Myocyte (in vitro differentiated cells): ENCODE measurements around the gene SLC35E1. TPM values are rescaled to one million over a fixed set of nuclear protein-coding genes. Genes with fewer than 3 reads are reported as not detected.

Source experiments
- DNase-seq: peaks from one replicate; pipeline ENCODE4 v3.0.0-alpha.2; 2012; ENCODE audit warnings: low read depth
- polyA plus RNA-seq: library from polyadenylated mRNA; unstranded; fragments of >200 nt; gene quantifications from one replicate; pipeline ENCODE4 v1.2.1, GENCODE V29; 2012; ENCODE audit warnings: missing spikeins
- total RNA-seq: library from RNA; depleted of rRNA; stranded (reverse); fragments of >200 nt; gene quantifications from 2 replicates; pipeline ENCODE4 v1.2.3, GENCODE V29; 2014

Gene SLC35E1
- 33.2 and 34.5 TPM in 2 replicates for total RNA-seq
- 54.9 TPM for polyA plus RNA-seq

DNA sequence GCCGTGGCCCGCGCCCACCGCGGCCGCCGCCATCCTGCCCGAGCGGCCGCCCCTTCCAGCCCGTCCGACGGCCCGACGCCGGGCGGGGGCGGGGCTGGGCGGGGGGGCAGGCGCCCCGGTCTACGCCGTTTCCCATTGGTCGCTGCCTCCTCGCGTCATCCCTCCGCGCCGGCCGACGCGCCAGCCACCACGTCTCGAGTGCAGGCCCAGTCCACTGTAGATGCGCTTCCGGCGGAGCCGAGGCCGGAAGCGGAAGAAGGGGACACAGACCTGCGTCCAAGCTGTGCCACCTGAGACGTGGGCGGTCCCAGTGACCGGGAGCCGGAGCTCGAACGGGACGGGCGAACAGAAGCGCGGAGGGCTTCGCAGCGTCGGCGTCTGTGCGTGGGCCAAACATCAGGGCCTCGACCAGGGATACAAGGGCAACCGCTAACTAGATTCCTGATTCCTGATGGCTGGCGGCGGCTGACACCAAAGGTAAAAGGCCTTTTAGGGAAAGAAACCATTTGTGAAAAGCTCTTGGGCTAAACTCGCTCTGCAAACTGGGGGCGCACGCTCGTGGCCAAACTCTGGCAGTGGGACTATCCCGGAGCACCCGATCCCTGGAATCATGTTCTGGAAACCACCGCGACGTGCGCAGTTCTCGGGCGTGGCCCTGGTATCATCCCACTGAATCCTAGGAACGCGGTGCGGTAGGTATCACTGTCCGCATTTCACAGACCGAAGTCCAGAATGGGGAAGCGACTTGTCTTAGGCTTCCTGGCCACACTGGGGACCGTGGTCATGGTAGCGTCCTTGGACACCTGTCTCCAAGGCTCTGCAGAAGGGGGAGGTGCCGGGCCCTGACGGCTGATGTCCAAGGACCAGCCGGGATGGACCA lies at the start of gene SLC35E1:
Gene SLC35E1 (minus strand): TSS at position 84 of the 880 bp plus-strand sequence. CDS start 51 bp downstream, at position 33.
- peak; percentile 97 for DNase-seq

DNA sequence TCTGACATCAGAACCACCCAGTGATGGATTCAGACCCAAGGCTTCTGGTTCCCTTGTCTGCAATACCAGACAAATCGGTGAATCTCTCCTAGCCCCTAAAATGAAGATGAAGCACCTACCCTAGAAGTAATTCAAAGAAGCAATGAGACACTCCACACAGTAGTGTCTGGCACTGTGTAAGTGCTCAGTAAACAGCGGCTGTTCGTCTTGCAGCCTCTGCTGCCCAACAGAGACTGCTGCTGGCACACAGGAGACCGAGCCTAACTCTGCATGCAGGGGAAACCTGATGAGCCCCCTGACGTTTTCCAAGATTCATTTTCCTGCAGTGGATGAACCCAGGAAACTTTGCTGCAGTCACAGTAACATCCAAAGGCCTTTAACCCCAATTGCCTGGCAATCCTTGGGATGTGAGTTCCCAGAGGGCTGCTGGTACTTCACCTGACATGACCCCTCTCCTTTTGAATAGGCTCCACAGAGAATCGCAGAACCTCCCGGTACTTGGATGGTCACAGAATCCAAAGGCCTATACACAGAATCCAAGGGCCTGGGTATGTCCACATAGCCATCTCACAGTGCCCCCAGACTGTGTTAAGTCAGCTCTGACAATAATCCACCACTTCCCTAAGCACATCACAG lies 49.1 kb upstream of the SLC35E1 start:
- no peak for DNase-seq

DNA sequence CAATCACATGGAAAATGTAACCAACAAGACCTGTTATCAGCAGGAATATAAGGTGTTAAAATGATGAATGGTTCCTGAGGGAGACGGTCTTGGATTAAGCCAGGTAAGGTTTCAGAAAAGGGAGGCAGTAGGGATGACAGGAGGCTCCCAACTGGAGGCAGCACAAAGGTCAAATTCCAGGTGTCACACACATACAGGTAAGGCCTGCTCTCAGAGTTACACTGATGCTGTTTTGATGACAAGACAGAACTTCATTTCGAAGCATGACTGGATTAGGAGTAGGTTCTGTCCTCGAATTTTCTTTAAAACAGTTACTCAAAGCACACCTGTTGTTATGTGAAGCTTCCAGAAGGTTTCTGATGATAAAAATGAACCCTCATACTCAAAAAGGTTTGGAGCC lies 48.4 kb upstream of the SLC35E1 start:
- DNase-seq: no peak

DNA sequence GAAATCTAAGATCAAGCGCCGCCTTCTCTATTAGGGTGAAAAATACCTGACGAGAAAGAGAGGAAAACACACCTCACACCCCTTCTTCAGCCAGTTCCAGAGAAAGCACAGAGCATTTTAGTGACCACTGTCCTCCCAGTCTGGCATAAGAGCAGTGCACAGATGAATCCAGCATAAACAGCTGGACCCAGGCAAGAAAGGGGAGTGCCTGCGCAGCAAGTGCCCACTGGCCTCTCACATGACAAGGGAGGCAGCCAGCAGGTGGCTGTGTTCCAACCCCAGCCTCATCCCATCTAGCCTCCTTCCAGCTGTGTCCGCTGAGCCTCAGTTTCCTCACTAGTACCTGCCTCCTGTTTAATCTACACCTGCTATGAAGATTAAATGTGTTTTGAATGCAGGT lies 47.8 kb upstream of the SLC35E1 start:
- DNase-seq: peak; percentile 77

DNA sequence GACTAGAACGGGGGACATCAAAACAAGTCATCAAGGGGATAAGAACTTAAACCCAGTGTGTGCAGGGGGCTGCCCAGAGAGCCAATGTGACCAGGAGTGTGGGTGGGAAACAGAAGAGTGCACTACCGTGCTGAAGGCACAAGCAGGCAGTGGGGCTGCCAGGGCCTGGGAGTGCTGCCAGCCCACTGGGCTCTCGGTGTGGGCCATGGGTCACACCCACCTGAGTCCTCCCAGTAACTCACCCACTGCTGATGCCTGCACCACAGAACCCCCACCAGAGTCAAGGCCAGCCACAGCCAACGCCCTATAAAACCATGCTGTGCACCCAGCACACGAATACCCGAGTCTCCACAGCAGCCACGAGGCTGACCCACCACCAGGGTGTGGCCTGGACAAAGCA lies 47.2 kb upstream of the SLC35E1 start:
- DNase-seq: peak; percentile 90

DNA sequence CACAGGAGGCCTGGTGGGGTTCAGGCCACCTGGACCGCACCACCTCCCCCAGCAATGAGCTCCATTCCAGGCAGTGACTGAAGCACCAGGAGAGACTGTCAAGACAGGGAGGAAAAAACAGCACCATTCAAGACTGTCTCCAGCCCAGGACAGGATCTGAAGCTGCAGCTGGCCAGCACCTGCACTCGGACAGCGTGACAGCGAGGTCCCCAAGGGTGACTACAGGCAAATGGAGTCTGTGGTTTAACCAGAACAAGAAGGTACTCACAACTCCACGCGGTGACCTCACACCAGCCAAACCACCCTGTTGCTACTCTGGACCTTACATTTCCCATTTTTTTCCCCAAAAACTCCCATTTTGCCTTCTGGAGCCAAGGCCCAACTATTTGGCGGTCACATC lies 46.0 kb upstream of the SLC35E1 start:
- DNase-seq: peak; percentile 26

DNA sequence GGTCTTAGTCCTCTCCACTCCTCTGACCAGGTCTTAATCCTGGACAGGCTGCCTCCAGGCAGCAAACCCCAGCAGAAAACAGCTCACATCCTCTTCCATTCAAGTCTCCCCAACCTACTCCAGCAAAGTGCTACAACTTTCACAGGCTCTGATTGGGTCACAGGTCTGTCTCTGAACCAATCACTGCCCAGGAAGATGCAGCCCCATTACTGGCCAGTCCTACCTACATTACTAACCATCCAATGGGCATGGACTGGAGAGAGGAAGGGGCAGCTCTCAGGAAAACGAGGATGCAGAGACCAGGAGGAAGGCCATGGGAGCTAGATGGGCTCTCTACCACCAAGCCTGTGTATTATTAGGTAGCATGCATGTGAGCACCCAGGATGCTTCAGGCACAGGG lies 43.6 kb upstream of the SLC35E1 start:
- no peak for DNase-seq

DNA sequence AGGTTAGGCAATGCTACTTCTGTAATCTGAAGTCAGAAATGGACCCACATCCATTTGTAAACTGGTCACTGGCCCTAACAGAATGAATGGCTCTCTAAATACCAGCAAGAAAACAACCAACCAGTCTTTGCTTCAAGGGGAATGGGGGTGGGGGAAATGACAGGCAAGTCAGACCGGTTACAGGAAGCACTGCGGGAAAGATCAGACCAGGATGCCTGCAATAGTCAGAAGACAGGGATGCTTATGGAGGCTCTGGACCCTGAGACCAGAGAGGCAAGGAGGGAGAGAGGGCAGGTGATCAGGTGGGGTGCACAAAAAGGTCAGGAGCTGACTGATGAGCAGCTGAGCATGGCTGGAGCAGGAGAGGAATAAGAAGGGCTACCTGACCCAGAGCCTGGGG lies 42.7 kb upstream of the SLC35E1 start:
- no peak for DNase-seq

DNA sequence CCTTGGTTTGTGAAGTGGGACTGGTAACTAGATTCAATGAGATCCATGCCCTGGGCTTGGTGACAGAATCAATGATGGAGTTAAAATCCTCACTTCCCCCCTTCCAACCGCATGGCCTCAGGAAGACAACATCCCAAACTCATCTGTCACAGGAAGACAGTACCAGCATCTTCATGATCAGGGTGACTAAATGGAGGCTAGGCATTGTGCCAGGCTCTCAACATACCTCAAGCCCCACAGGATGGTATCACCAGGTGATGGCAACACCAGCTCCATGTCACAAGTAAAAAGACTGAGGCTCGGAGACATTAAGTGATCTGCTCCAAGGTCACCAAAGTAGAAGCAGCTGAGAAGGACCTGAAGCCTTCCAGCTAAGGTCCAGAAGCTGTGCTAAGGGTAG lies 41.6 kb upstream of the SLC35E1 start:
- no peak for DNase-seq

DNA sequence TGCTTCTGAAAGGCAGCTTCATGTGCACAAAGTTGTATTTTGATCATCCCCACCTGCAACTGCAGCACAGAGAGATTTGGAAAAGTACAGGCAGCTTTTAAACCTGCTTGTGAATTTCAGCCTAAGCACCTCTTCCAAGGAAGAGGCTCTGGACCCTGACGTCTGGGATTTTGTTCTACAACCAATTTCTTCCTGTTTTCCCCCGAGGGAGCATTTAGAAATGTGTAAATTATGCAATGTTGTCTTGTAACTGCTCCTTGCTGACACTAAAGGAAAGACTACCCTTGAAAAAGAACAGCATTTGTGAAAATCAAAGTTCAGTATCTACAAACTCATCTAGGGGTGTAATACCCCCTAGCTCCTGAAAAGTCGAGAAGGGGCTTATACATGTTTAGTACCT lies 40.4 kb upstream of the SLC35E1 start:
- no peak for DNase-seq

DNA sequence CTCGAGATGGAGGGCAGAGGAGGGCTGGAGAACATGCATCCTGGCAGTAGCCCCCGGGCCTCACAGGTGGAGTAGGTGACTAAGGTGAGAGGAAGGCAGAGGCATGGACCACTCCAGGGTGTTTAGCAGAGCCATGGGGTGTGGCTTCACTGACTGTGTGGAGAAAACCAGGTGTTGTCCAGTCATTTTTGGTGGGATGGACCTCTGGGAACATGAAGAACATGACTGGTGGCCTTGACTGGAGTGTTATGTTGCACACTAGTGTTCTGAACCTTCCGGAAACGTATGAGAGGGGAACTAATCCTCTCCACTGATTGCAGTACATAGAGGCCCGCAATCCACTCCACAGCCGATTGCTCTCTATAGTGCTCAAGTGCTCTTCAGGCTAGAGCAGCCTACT lies 38.9 kb upstream of the SLC35E1 start:
- no peak for DNase-seq

DNA sequence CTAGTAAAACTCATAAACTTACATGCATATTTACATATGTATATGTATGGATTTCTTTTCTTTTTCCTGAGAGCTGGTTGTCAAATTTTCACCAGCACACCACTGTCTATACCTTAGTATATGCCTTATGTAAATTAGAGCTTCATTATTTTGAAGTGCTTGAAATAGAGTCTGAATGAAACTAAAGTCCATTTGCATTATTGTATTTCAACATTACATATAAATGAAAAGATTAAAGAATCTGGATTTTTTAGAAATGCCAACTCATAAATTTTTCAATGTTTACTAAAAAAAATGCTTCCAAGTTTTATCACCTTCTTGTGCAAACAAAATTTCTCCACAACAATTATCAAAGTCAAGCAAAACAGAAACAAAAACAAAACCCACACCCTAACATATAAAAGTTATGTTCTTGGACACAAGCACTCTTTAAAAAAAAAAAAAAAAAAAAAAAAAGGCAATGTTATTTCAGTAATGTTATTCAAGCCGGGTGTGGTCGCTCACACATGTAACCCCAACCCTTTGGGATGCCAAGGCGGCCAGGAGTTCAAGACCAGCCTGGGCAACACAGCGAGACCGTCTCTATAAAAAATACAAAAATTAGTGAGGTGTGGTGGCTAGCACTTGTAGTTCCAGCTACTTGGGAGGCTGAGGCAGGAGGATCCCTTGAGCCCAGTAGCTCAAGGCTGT lies 37.4 kb upstream of the SLC35E1 start:
- no peak for DNase-seq

DNA sequence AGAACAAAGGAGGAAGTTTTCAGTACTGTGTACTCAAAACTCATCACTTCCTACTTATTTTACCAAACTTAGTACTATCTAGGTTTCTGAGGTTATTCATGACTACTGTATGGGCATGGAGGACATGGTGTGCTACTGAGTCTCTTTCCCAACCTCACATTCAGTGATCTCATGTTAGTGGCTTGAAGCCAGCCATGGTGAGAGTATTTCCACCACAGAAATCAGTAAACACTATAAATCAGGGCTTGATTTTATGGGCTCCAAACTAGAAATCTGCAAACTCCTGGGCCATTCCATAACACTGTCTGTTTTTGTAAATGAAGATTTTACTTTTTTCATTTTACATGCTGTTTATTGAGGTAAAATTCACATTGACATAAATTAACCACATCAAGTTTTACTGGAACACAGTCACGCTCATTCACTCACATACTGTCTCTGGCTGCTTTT lies 36.1 kb upstream of the SLC35E1 start:
- peak; percentile 52 for DNase-seq

DNA sequence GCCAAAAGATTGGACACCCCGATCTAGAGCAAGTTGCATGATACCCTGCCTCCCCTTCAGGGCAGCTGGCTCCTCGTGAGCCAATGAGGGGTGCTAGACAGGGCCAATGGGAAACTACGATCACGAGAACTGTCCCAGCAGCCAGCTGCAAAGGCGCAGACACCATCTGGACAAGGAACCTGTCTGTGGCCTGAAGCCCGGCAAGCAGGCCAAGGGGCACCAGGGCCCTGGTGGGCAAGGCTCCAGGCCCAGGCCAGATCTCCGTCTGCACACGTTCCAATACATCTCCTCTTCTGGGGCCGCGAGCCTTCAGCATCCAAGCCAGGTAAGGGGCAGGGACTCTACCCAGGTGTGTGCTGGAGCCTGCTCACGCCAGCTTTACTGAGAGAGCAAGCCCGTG lies 35.6 kb upstream of the SLC35E1 start:
- no peak for DNase-seq

DNA sequence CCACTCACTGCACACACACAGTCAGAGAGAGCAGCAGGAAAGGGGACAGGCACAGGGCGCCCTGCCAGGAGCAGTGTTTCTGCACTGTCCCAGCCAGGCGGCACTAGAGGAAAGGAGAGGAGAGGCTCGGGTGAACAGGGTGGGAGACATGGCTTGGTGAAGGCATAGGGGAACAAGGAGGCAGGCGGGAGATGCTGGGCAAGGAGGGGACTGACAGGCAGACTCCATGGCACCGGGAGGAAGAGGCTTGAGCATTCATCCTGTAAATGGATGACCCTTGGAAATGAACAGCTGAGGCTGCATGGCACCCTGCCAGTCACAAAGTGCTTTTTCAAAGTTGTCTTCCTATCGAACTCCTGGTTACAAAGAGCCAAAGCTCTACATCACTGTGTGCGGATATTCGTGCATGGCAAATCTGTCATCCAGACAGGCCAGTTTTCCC lies 33.4 kb upstream of the SLC35E1 start:
- DNase-seq: peak; percentile 82

DNA sequence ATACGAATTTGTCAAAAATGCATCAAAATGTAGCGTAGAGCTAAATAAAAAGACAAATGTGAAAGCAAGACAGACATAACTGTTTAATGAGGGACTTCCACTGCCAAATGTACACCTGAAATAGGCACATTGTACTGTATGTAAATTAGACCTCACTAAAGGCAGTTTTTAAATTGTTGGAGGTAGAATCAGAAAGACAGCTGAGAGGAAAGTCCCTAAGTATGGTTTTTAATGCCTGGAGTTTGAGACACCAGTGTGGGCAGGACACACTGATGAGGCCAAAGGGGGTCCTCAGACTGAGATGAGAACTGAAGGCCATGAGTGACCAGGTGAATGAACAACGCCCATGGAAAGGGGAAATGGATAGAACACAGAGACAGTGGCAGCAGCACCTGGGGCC lies 32.9 kb upstream of the SLC35E1 start:
- DNase-seq: no peak

DNA sequence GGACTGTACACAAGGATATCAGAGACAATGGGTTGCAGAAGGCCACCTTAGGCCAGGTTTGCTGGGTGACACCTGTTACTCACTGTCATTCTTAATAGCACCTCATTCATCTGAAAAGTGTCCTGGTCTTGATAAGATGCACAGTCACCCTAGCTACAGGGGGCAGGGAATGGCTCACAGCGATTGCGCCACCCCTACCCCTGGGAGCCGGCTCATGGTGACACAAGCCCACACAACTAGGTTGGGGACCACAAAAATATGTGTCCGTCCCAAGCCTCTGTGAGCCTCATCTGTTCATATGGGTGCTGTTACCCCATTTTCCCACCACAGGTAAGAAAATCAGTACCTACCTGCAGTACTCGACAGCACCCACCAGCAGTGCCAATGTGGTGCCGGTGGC lies 32.4 kb upstream of the SLC35E1 start:
- no peak for DNase-seq

DNA sequence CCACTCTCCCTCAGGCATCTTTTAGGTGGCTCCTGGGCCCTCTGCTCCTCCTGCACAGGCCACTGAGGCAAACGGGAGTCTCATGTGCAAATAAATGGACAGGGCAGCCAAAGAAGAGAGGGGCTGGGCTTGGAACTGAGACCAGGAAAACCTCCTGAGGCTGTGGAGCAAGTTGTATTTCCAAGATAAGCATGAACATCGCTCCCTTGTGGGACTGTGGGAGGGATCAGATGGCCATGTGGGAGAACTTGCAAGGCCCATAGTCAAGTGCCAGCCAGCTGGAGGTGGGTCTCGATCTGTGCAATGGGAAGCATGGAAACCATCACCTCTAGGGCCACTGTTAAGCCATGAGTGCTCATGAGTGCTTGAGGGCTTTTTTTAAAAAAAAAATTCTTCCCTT lies 30.9 kb upstream of the SLC35E1 start:
- no peak for DNase-seq

DNA sequence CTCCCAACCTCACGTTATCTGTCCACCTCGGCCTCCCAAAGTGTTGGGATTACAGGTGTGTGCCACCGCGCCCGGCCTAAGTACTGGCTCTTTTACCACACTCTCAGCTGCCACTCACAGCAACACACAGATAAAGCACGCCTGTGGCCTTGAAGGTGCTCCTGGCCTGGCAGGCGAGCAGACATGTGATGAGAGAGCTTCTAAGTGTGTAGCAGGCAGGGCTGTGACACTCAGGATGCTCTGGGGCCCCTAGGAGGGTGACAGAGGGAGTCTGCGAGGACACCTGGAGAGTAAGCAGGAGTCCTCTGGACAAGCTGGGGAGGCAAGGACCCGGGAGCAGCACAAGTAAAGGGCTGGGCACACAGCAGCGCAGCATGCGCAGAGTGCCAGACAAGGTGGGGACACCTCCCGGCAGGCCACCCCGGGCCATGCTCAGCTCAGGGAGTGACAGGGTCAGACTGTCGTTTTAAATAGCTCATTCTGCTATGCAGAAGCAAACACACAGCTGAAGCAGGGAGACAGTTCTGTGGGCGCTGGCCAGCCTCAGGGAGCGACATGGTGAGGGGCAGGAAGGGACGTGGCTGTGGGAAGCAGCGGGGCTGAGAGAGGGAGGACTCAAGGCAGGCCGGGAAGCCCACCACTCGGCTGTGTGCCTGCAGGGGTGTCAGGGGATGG lies 29.3 kb upstream of the SLC35E1 start:
- no peak for DNase-seq

DNA sequence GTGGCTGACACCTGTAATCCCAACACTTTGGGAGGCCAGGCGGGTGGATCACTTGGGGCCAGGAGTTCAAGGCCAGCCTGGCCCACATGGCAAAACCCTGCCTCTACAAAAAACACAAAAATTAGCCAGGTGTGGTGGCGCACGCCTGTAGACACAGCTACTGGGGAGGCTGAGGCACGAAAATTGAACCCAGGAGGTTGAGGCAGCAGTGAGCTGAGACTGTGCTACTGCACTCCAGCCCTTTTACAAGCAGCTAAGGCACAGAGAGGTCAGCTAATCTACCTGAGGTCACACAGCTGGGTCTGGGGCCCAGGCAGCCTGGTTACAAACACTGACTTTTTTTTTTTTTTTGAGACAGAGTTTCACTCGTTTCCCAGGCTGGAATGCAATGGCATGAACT lies 28.6 kb upstream of the SLC35E1 start:
- no peak for DNase-seq

DNA sequence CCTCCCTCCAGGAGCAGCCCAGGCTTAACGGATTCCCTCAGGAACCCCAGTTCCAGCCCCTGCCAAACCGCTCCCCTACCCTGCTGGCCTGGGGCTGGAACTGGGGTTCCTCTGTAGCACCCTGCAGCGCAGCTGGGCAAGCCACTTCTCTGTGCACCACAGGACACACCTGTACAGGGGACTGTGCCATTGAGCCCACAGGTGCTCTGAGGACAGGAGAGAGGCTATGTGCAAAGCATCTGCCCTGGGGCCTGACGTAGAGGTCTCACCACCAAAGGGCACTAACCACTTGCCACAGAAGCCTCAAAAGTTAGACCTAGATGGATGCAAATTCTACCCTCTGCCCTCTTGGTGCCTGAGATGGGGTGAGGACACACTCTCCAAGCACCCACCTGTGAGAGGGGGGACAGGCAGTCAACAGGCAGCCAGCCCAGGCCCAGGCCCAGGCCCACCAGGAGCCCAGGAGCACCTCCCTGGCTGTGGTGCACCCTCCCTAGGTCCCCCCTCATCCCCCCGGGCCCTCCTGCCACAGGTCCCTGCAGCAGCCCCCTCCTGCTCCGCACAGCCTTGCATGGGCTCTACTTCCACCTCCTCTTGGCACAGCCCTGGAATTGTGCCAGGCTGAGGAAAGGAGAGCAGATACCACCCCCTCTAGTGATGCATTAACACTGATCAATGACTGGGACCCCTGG lies 27.6 kb upstream of the SLC35E1 start:
- no peak for DNase-seq
